GM15510 (cell line): ENCODE results near the gene ASTN2.

Experiments
- POLR2A ChIP-seq: IDR thresholded peaks from 3 replicates; pipeline ENCODE4 v1.6.1; 2011; ENCODE audit warnings: borderline replicate concordance; ENCODE audit not compliant: insufficient read length; ENCODE audit errors: extremely low read depth

ASTN2 gene

GRCh38 chr9:117125531-117125930, 289.3 kb downstream of the ASTN2 start:
- TF ChIP-seq POLR2A = no peak

- no peak for TF ChIP-seq POLR2A
Observed at GRCh38 chr9:117123729-117124128, 291.1 kb downstream of the ASTN2 start.

DNA sequence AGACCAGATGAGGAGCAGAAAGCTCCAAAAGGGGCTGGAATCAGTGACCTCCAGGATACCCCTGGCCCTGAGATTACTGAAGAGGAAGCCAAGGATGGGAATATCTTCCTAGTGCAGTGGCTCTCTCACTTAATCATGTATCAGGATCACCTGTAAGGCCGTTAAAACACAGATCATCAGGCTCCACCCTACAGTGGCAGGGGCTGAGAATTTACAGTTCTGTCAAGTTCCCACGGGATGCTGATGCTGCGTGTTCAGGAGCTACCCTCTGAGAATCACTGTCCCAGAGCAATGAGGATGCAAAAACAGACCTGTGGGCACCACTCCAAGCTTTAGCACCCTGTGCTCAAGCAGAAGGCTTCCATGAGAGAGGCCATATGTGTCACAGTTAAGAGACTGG, 291.9 kb downstream of the ASTN2 start:
- no peak for TF ChIP-seq POLR2A

DNA sequence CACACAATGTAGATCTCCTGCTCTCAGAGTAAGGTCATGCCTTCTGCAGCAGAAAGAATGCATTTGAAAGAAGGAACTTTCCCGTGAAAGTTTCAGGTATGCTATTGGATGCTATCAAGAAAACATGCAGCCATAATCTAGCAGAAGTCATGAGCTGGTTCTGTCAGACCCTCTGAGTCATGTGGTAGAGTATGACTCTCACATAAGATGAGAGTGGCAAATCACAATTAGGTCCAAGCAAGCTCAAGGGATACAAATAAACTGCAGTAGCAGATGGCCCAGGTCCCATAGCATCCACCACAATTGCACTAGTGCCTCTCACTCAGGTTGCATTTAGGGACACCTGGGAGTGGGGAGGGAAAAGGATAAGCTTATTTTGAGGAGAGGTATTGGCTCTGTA, 292.8 kb downstream of the ASTN2 start:
- no peak for TF ChIP-seq POLR2A

- TF ChIP-seq POLR2A = no peak
Observed at GRCh38 chr9:117121316-117121715, 293.5 kb downstream of the ASTN2 start.

DNA sequence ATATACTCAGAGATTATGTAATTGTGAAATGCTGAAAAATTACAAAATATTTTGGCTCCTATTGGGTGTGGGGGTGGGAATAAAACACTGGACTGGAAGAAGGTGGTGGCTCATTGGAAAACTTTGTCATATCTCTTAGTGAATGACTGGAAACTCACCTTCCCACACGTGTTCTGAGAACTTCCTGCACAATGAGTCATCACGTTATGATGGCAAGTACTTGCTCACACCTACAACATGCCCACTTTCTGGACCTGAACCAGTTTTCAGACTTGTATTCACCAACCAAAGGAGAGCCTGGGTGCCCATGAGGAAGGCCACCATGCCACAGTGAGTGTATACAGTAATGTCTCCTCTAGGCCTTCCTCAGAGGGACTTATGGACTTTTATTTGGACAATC, 294.8 kb downstream of the ASTN2 start:
- no peak for TF ChIP-seq POLR2A

- no peak for TF ChIP-seq POLR2A
Observed at GRCh38 chr9:117116084-117116483, 298.8 kb downstream of the ASTN2 start.

DNA sequence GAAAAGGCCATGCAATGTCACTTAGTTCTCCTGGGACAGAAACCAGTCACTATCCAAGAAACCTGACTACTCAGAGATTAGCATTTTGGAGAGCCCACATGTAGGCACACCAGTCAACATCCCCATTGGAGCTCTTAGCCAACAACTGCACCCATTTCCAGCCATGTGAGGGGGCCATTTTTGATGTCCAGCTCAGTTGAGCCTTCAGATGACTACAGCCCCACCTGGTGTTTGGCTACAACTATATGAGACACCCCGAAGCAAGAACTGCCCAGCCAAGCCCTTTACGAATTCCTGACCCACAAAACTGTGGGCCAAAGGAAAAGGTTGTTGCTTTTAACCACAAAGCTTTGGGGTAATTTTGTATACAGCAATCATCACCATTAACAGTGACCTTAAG, 300.1 kb downstream of the ASTN2 start:
- no peak for TF ChIP-seq POLR2A

DNA sequence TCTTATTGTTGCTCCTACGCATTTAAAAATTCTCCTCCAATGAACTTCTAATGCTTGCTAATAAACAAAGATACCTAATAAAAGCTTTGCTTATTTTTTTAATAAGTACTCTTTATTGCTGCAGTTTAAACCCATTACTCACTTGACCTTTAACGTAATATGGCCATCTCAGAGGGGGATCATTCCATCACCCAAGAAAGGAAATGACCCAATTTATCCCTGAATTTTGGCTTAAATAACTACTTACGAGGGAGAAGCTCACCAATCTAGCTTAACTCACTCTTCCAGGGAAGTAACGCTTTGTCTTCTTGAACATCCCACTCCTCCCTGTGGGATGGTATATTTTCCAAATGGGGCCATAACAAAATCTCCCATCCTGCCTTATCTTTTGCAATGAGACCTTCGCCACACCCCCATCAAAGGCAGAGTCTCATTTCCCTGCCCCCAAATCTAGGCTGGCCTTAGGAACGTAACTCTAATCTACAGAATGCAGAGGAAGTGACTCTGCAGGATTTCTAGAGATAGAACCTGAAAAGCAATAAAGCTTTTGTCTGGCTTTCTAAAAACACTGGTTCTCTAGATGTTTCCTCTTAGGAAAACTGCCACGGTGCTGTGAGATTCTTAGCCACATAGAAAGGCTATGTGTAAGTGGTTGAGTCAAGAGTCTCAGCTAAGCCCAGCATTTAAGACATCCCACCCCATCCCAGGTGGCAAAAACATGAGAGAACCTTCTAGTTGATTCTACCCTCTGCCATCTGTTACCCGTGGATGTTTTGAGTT, 310.0 kb downstream of the ASTN2 start:
- TF ChIP-seq POLR2A = no peak

DNA sequence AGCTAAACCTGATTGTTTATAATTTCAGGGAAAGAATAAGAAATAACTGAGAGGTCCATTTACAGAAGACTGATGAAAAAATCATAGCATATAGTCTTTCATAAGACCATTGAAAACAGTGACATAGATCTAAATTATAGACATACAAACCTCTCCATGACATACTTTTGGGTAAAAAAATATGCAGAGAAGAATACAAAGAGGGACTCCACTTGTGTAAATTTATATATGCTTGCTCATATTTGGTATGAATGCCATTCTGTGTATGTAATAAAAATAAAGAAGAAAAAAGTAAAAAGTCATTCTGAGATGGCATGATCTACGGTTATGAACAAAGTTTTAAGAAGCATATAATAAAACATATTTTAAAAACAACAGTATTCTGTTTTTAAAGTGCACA, 310.7 kb downstream of the ASTN2 start:
- no peak for TF ChIP-seq POLR2A

DNA sequence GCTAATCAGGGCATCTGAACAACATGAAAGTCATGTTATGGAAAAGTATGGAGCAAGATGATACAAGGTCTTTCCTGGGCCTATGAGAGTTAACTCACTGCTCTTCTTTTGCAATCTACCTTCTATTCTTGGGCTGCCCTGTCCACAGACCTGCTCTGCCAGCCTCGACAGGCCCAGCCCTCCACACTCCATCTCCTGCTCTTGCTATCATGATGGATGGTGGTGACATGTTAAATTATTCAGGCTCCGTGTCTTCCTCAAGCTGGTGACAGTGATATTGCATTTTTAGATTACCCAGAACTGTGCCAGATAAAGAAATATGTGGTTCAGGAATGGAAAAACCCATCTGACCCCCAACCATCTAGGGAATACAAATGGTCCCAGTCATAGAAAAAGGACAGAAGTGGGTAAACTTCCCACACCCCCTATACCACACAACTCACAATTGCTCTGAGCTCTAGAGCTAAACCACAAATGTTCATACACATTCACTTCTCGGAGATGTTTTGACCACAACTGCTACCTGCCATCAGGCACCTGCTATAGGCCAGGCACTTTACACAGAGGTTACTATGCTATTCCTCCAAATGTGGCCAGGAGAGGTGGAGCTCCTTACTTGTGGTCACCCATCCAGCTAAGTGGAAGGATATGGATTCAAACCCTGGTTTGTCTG, 311.3 kb downstream of the ASTN2 start:
- TF ChIP-seq POLR2A = no peak

DNA sequence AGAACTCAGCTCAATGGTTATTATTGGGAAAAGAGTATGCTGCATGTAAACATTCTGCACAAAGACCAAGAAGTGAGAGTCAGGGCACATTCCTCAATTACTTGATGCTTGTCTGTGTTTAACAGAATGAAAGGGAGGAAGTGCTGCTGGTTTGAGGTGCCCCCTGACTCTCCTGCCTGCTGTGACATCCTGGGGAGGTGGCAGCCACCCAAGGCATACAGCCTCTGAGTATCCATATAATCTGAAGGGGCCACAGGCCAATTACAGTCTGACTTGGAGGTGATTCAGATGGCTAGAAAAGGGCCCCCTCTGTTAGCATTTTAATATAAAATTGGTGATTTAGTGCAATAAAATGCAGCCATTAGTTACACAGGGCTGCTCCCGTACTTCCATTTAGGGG, 313.8 kb downstream of the ASTN2 start:
- TF ChIP-seq POLR2A = no peak

DNA sequence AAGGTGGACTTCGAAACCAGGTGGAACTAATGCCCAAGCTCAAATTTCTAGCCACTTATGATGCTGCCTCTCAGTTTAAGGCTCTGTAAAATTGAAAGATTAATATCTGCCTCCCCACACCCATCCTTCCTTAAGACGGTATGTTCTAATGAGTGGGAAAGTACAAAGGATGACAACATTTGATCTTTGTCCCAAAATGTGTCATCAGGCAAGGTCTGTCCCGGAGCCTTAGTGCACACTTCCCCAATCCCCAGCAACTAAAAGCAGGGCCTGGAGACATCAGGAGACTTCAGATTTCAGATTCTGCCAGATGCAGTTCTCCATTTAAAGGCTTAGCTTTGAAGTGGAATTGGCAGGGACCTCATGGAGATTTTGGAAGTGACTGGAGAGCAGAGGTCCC, 316.5 kb downstream of the ASTN2 start:
- TF ChIP-seq POLR2A = no peak

DNA sequence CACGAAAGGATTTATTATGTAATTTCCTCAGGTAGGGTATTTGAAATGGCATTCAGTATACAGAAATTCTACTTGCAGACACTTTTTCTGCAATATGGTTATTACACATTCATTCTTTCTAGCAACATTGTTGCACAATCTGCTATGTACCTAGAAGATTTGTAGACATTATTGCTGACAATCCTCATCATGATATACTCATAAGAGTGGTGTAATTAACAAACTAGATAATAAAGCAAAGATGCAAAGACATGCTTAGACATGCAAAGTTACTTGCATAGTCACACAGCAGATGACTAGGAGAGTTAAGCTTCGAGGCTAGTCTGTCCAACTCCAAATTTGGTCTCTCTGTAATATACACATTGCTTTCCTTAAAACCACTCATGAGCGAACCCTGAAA, 317.1 kb downstream of the ASTN2 start:
- TF ChIP-seq POLR2A = no peak

DNA sequence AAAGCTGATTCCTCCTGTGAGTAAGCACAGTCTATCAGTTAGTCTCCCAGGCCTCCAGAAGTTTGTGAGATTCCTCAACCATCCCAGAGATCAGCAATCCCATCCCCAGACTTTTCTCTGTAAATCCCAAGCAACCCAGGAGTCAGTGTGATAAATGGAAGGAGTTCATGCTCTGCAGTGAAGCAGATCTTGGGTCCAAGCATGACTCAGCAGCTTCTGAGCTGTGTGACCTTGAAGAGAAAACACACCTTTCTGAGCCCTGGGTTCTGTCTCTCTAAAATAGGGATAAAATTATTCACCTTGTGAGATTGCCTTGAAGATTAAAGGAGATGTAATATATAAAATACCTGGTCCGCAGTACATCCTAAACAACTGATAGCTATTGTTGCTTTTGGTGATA, 318.7 kb downstream of the ASTN2 start:
- TF ChIP-seq POLR2A = no peak

DNA sequence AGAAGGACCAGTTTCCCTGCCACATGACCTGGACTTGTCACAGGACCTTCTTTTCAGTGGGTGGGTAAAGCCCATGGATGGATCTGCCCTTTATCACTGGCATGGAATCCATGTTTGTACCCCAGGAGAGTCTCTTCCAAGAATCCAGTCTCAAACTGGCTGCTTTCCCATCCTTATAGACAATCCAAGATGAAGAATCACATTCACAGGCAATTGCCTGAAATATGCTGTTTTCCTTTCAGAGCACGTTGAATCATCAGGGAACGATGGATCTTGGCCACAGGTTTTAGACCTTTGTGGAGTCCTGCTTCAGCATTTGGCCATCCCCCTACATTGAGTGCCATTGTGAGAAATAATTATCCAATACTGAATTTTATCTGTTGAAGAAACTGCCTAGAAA, 319.8 kb downstream of the ASTN2 start:
- TF ChIP-seq POLR2A = no peak
